Glomerular visceral epithelial cell (primary cell): ENCODE data around the gene MAP4K3.
"Not testable (repeated sequence)": the region's sequence is repeated elsewhere in the genome, so short reads cannot be mapped to it uniquely, and the experiment has no call there.

Experiments used
- DNase-seq: peaks from one replicate; pipeline ENCODE4 v3.0.0-alpha.2; 2016; ENCODE audit errors: extremely low spot score

MAP4K3 gene

GRCh38 chr2:39409697-39410389 is 27.2 kb downstream of the MAP4K3 start:
- no peak for DNase-seq

GRCh38 chr2:39408351-39409136 is 28.5 kb downstream of the MAP4K3 start:
- DNase-seq = peak; percentile 34

- no peak for DNase-seq
These were observed 29.4 kb downstream of the MAP4K3 start for GRCh38 chr2:39407516-39408296.

GRCh38 chr2:39405364-39405763 is 31.7 kb downstream of the MAP4K3 start:
- DNase-seq = no peak

GRCh38 chr2:39403311-39403710 is 33.8 kb downstream of the MAP4K3 start:
- no peak for DNase-seq

GRCh38 chr2:39401319-39401718 is 35.8 kb downstream of the MAP4K3 start:
- DNase-seq = no peak

GRCh38 chr2:39399570-39399969 is 37.5 kb downstream of the MAP4K3 start:
- DNase-seq = no peak

- DNase-seq = no peak
These were observed 41.8 kb downstream of the MAP4K3 start for GRCh38 chr2:39395313-39395712.

- DNase-seq = no peak
These were observed 42.5 kb downstream of the MAP4K3 start for GRCh38 chr2:39394516-39394961.

- DNase-seq = no peak
These were observed 44.4 kb downstream of the MAP4K3 start for GRCh38 chr2:39392672-39393071.

- no peak for DNase-seq
These were observed 46.9 kb downstream of the MAP4K3 start for GRCh38 chr2:39390216-39390615.

- DNase-seq = no peak
These were observed 51.0 kb downstream of the MAP4K3 start for GRCh38 chr2:39386064-39386463.

- no peak for DNase-seq
These were observed 51.9 kb downstream of the MAP4K3 start for GRCh38 chr2:39385172-39385571.

- DNase-seq = not testable (repeated sequence)
These were observed 53.0 kb downstream of the MAP4K3 start for GRCh38 chr2:39384071-39384470.

GRCh38 chr2:39383146-39383545 is 53.9 kb downstream of the MAP4K3 start:
- DNase-seq = no peak

GRCh38 chr2:39381653-39382052 is 55.4 kb downstream of the MAP4K3 start:
- no peak for DNase-seq

- no peak for DNase-seq
These were observed 56.4 kb downstream of the MAP4K3 start for GRCh38 chr2:39380525-39381150.

- DNase-seq = peak; percentile 36
These were observed 57.2 kb downstream of the MAP4K3 start for GRCh38 chr2:39379643-39380524.

GRCh38 chr2:39378968-39379367 is 58.1 kb downstream of the MAP4K3 start:
- no peak for DNase-seq

GRCh38 chr2:39377226-39377939 is 59.7 kb downstream of the MAP4K3 start:
- no peak for DNase-seq
